Trophoblast cell (in vitro differentiated cells and primary cell): ENCODE results near the gene KIF6.

Experiments used
- DNase-seq, 2 donors: peaks; one replicate each; pipeline ENCODE4 v3.0.0-alpha.2; 2016
- H2AFZ ChIP-seq: 2 replicates; pipeline ENCODE4 v1.6.1; 2013; ENCODE audit warnings: low read length, moderate library complexity, mild to moderate bottlenecking; ENCODE audit not compliant: insufficient read depth, poor library complexity
- H2AK5ac ChIP-seq: 2 replicates; pipeline ENCODE4 v1.6.1; 2013; ENCODE audit warnings: mild to moderate bottlenecking, low read length
- H2BK120ac ChIP-seq: 2 replicates; pipeline ENCODE4 v1.6.1; 2013; ENCODE audit warnings: low read length, mild to moderate bottlenecking, moderate library complexity; ENCODE audit not compliant: insufficient read depth, poor library complexity
- H2BK12ac ChIP-seq: 2 replicates; pipeline ENCODE4 v1.6.1; 2013; ENCODE audit warnings: mild to moderate bottlenecking, low read length, moderate library complexity
- H2BK5ac ChIP-seq: 2 replicates; pipeline ENCODE4 v1.6.1; 2013; ENCODE audit warnings: low read length, low read depth, moderate library complexity, mild to moderate bottlenecking; ENCODE audit not compliant: poor library complexity
- H3K14ac ChIP-seq: 2 replicates; pipeline ENCODE4 v1.6.1; 2013; ENCODE audit warnings: mild to moderate bottlenecking, low read length
- H3K18ac ChIP-seq: 2 replicates; pipeline ENCODE4 v1.6.1; 2013; ENCODE audit warnings: mild to moderate bottlenecking, low read length
- H3K23ac ChIP-seq: 2 replicates; pipeline ENCODE4 v1.6.1; 2013; ENCODE audit warnings: low read length
- H3K27ac ChIP-seq: 2 replicates; pipeline ENCODE4 v1.5.1; 2013; ENCODE audit warnings: low read depth, mild to moderate bottlenecking, inconsistent platforms, low read length, moderate library complexity
- H3K27me3 ChIP-seq: 2 replicates; pipeline ENCODE4 v1.6.1; 2013; ENCODE audit warnings: inconsistent platforms, mild to moderate bottlenecking, low read length, moderate library complexity; ENCODE audit not compliant: insufficient read depth
- H3K36me3 ChIP-seq, 2 experiments: 1 replicate in 1 of 2; 2 replicates in 1 of 2; pipeline ENCODE4 v1.6.1; 2013; ENCODE audit warnings: low read length in 2 of 2, mild to moderate bottlenecking in 2 of 2, moderate library complexity in 1 of 2; ENCODE audit not compliant: insufficient read depth in 2 of 2, control insufficient read depth in 1 of 2
- H3K4ac ChIP-seq: 2 replicates; pipeline ENCODE4 v1.6.1; 2013; ENCODE audit warnings: low read depth, mild to moderate bottlenecking, low read length, moderate library complexity
- H3K4me1 ChIP-seq, 2 experiments: 1 replicate in 1 of 2; 2 replicates in 1 of 2; pipeline ENCODE4 v1.6.1; 2013; ENCODE audit warnings: low read length in 2 of 2, mild to moderate bottlenecking in 2 of 2, moderate library complexity in 1 of 2; ENCODE audit not compliant: insufficient read depth in 2 of 2, control insufficient read depth in 1 of 2
- H3K4me2 ChIP-seq: 2 replicates; pipeline ENCODE4 v1.6.1; 2013; ENCODE audit warnings: inconsistent platforms, mild to moderate bottlenecking, low read length, moderate library complexity
- H3K4me3 ChIP-seq: 2 replicates; pipeline ENCODE4 v1.5.1; 2013; ENCODE audit warnings: mild to moderate bottlenecking, low read depth, low read length, inconsistent platforms
- H3K79me1 ChIP-seq: one replicate; pipeline ENCODE4 v1.6.1; 2013; ENCODE audit warnings: low read length
- H3K79me2 ChIP-seq: 2 replicates; pipeline ENCODE4 v1.6.1; 2013; ENCODE audit warnings: low read length, mild to moderate bottlenecking; ENCODE audit not compliant: control insufficient read depth, insufficient read depth, poor library complexity
- H3K9ac ChIP-seq: 2 replicates; pipeline ENCODE4 v1.6.1; 2013; ENCODE audit warnings: mild to moderate bottlenecking, low read length
- H3K9me3 ChIP-seq: 2 replicates; pipeline ENCODE4 v1.6.1; 2013; ENCODE audit warnings: low read depth, mild to moderate bottlenecking, control low read depth, inconsistent platforms, low read length; ENCODE audit not compliant: insufficient read depth
- H4K12ac ChIP-seq: 2 replicates; pipeline ENCODE4 v1.6.1; 2013; ENCODE audit warnings: low read depth, mild to moderate bottlenecking, low read length, moderate library complexity
- H4K8ac ChIP-seq: 2 replicates; pipeline ENCODE4 v1.6.1; 2013; ENCODE audit warnings: low read depth, mild to moderate bottlenecking, low read length, moderate library complexity
- H4K91ac ChIP-seq: one replicate; pipeline ENCODE4 v1.6.1; 2013; ENCODE audit warnings: low read depth, mild to moderate bottlenecking, low read length, moderate library complexity
- WGBS: extraction: QIAGEN DNeasy Blood & Tissue Kit; methylation state at CpG from one replicate; pipeline ENCODE4 v1.1.7; 2013; ENCODE audit warnings: missing lambda C conversion rate; ENCODE audit not compliant: insufficient read length, insufficient coverage; ENCODE audit errors: extremely low coverage; 5-methylcytosine and 5-hydroxymethylcytosine counted together

Gene KIF6

DNA sequence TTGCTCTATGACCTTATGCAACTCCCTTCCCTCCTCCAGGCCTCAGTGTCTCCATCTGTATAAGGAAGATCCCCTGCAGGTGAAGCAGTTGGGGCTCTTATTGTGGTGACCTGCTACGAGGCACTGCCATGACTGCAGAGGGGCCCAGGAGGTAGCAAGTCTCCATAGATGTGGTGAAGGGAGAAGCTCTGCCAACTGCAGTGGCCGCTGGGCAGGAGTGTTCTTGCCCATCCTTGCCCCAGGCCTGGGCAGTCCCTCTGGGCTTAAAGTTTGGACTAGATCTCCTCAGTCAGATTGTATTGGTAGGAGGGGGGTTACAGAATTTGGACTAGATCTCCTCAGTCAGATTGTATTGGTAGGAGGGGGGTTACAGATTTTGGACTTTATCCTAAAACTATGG is 423.2 kb downstream of the KIF6 start:
- H3K4me2 ChIP-seq, result no peak overlapping the region
- no peak overlapping the region for H3K4me3 ChIP-seq
- no peak overlapping the region for H2BK12ac ChIP-seq
- no peak overlapping the region for H4K91ac ChIP-seq
- H2BK5ac ChIP-seq, result no peak overlapping the region
- no peaks in the 10 kb centered on the region for H3K79me2 ChIP-seq
- H3K4ac ChIP-seq, result no peak overlapping the region
- no peak overlapping the region for H3K14ac ChIP-seq
- no peak overlapping the region for H2AFZ ChIP-seq
- no peaks in the 10 kb centered on the region for H3K27me3 ChIP-seq
- no CpG with 5 or more reads among the region's 2 CpGs for WGBS
- H3K9ac ChIP-seq, result no peak overlapping the region
- no peak overlapping the region for H4K12ac ChIP-seq
- H4K8ac ChIP-seq, result no peak overlapping the region
- no peak overlapping the region for H3K18ac ChIP-seq
- H3K27ac ChIP-seq, result no peak overlapping the region
- no peaks in the 10 kb centered on the region for H3K9me3 ChIP-seq
- no peaks in the 10 kb centered on the region for H3K79me1 ChIP-seq
- no peaks in the 10 kb centered on the region for H3K36me3 ChIP-seq
- H2AK5ac ChIP-seq, result no peak overlapping the region
- no peak for DNase-seq
- no peak overlapping the region for H2BK120ac ChIP-seq
- H3K23ac ChIP-seq, result no peak overlapping the region
- H3K4me1 ChIP-seq, result peaks cover 0 to 5% of the 10 kb centered on the region in 2 experiments

GRCh38 chr6:39301606-39302005 is 423.6 kb downstream of the KIF6 start:
- Histone ChIP-seq H3K79me1 (no peaks in the 10 kb centered on the region), H2BK12ac (no peak overlapping the region), H3K4ac (no peak overlapping the region), H3K18ac (no peak overlapping the region), H2BK5ac (no peak overlapping the region), H3K9me3 (no peaks in the 10 kb centered on the region), H2AFZ (no peak overlapping the region), H3K36me3 (no peaks in the 10 kb centered on the region), H3K14ac (no peak overlapping the region), H3K4me2 (no peak overlapping the region), H3K4me3 (no peak overlapping the region), H3K27ac (no peak overlapping the region), H2AK5ac (no peak overlapping the region), H3K9ac (no peak overlapping the region), H3K27me3 (no peaks in the 10 kb centered on the region), H4K12ac (no peak overlapping the region), H3K4me1 (peaks cover 0 to 5% of the 10 kb centered on the region in 2 experiments), H2BK120ac (no peak overlapping the region), H3K23ac (no peak overlapping the region), H4K91ac (no peak overlapping the region), H3K79me2 (no peaks in the 10 kb centered on the region), H4K8ac (no peak overlapping the region)
- DNase-seq, result no peak
- WGBS, result no CpG with 5 or more reads among the region's 7 CpGs

DNA sequence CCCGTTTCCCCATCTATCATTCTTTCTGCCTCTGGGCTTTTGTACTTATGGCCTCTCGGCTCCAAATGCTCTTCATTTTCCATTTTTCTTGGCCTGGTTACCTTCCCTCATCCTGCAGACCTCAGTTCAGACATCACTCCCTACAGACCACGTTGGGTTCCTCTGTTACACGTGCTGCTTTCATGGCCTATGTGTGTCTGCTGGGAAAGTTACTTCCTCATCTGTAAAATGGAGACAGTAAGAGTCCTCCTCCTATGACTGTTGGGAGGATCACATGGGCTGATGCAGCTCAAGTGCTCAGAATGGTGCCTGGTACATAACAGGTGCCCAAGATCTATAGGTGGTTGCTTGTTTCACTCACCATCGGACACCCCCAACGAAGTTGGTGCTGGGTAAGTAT is 424.5 kb downstream of the KIF6 start:
- Histone ChIP-seq H2AFZ (no peak overlapping the region), H3K4me2 (no peak overlapping the region), H4K91ac (no peak overlapping the region), H3K79me2 (no peaks in the 10 kb centered on the region), H3K14ac (no peak overlapping the region), H4K12ac (no peak overlapping the region), H3K79me1 (no peaks in the 10 kb centered on the region), H2AK5ac (no peak overlapping the region), H3K4ac (no peak overlapping the region), H3K23ac (no peak overlapping the region), H2BK120ac (no peak overlapping the region), H3K36me3 (no peaks in the 10 kb centered on the region), H3K9me3 (no peaks in the 10 kb centered on the region), H3K9ac (no peak overlapping the region), H4K8ac (no peak overlapping the region), H3K4me3 (no peak overlapping the region), H2BK12ac (no peak overlapping the region), H3K4me1 (peaks cover 0 to 5% of the 10 kb centered on the region in 2 experiments), H2BK5ac (no peak overlapping the region), H3K27me3 (no peaks in the 10 kb centered on the region), H3K18ac (no peak overlapping the region), H3K27ac (no peak overlapping the region)
- WGBS, result no CpG with 5 or more reads among the region's 6 CpGs
- no peak for DNase-seq

DNA sequence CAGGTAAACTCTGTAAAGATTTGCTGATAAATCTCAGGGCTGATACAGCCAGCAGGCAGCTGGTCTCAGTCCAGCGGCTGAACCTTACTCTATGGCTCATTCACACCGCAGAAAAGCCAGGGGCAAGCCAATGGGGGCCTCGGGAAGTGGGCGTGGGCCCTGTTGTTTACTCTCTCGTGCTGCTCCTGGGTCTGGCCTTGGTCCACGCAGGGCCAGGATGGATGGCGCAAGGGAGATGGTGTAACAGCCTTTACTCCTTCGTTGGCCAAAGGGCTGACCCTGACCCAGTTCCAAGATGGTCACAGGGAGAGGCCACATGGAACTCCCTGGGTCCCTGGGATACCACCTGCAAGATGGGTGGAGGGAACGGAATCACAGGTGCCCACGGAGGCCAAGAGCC is 427.1 kb downstream of the KIF6 start:
- Histone ChIP-seq H2BK120ac (no peak overlapping the region), H3K36me3 (no peaks in the 10 kb centered on the region), H3K9me3 (no peaks in the 10 kb centered on the region), H3K4ac (no peak overlapping the region), H3K23ac (no peak overlapping the region), H3K79me2 (no peaks in the 10 kb centered on the region), H3K27me3 (no peaks in the 10 kb centered on the region), H3K9ac (no peak overlapping the region), H3K4me3 (no peak overlapping the region), H3K4me2 (no peak overlapping the region), H3K18ac (no peak overlapping the region), H3K4me1 (peaks cover 0 to 5% of the 10 kb centered on the region in 2 experiments), H4K8ac (no peak overlapping the region), H2AK5ac (no peak overlapping the region), H4K91ac (no peak overlapping the region), H3K79me1 (no peaks in the 10 kb centered on the region), H3K14ac (no peak overlapping the region), H2AFZ (no peak overlapping the region), H2BK5ac (no peak overlapping the region), H3K27ac (no peak overlapping the region), H4K12ac (no peak overlapping the region), H2BK12ac (no peak overlapping the region)
- WGBS, result no CpG with 5 or more reads among the region's 10 CpGs
- DNase-seq, result no peak
